A673 (cell line): ENCODE results near the gene RSU1. TPM values are rescaled to one million over a fixed set of nuclear protein-coding genes. Genes with fewer than 3 reads are reported as not detected.

Source experiments
- BruUV-seq: library from RNA; stranded (reverse); fragments of 400-500 nt; replicated peaks from 2 replicates; lab custom pipeline; 2021; lab: Mats Ljungman, UMichigan
- CTCF ChIA-PET: fragments of 300-600 bp; sonication (Branson Sonifier 250); formaldehyde crosslinking; loops from one replicate; lab custom pipeline; 2022; ENCODE audit warnings: antibody characterized with exemption; lab: Charles Lee
- POLR2A ChIA-PET: fragments of 300-600 bp; sonication (Branson Sonifier 250); formaldehyde crosslinking; loops from one replicate; lab custom pipeline; 2022; ENCODE audit warnings: antibody characterized with exemption; ENCODE audit not compliant: low non-redundant PET; lab: Charles Lee
- DNase-seq: peaks from one replicate; pipeline ENCODE4 v3.0.0-alpha.2; 2015; ENCODE audit warnings: low spot score
- H3K27ac ChIP-seq: fragments of 200-600 bp; sonication (generic); 2 replicates; pipeline ENCODE4 v1.5.1; 2016; ENCODE audit warnings: mixed run types, low read depth, mild to moderate bottlenecking, mixed read lengths, antibody characterized with exemption, low read length; ENCODE audit not compliant: poor library complexity, severe bottlenecking
- H3K27me3 ChIP-seq: fragments of 200-600 bp; sonication (generic); replicated peaks from 2 replicates; pipeline ENCODE4 v1.6.1; 2017; ENCODE audit warnings: mixed run types, low read depth, mild to moderate bottlenecking, mixed read lengths, antibody characterized with exemption, low read length; ENCODE audit not compliant: insufficient read depth, poor library complexity
- H3K36me3 ChIP-seq: fragments of 200-600 bp; sonication (generic); 2 replicates; pipeline ENCODE4 v1.6.1; 2016; ENCODE audit warnings: mixed run types, mild to moderate bottlenecking, mixed read lengths, antibody characterized with exemption, low read length; ENCODE audit not compliant: insufficient read depth, poor library complexity, severe bottlenecking
- H3K4me1 ChIP-seq: fragments of 200-600 bp; sonication (generic); 2 replicates; pipeline ENCODE4 v1.6.1; 2017; ENCODE audit warnings: mixed run types, mild to moderate bottlenecking, mixed read lengths, antibody characterized with exemption, low read length; ENCODE audit not compliant: insufficient read depth, poor library complexity, severe bottlenecking
- H3K4me3 ChIP-seq: fragments of 200-600 bp; sonication (generic); 2 replicates; pipeline ENCODE4 v1.5.1; 2016; ENCODE audit warnings: low read depth, mixed run types, mild to moderate bottlenecking, mixed read lengths, low read length; ENCODE audit not compliant: poor library complexity, severe bottlenecking
- H3K9me3 ChIP-seq: fragments of 200-600 bp; sonication (generic); 2 replicates; pipeline ENCODE4 v1.6.1; 2016; ENCODE audit warnings: mixed run types, low read depth, mild to moderate bottlenecking, mixed read lengths, antibody characterized with exemption, low read length; ENCODE audit not compliant: poor library complexity, severe bottlenecking
- CTCF ChIP-seq: fragments of 300-800, 200-600 bp; sonication (generic); conservative IDR thresholded peaks from 2 replicates; pipeline ENCODE4 v1.5.1; 2017; ENCODE audit warnings: low read depth, mild to moderate bottlenecking, antibody characterized with exemption, low read length, moderate library complexity, mixed read lengths
- EZH2 ChIP-seq: fragments of 200-600 bp; sonication (generic); IDR thresholded peaks from 2 replicates; pipeline ENCODE4 v1.6.1; 2017; ENCODE audit warnings: borderline replicate concordance, low read depth, mild to moderate bottlenecking, mixed read lengths, antibody characterized with exemption, low read length; ENCODE audit not compliant: poor library complexity, severe bottlenecking
- intact Hi-C: fragments of 100-400 bp; cut with micrococcal nuclease; formaldehyde crosslinking; loops from one replicate; pipeline ENCODE4 v1.10.0; 2022; ENCODE audit not compliant: unreplicated experiment
- total RNA-seq: library from RNA; stranded (reverse); gene quantifications from 2 replicates; pipeline ENCODE4 v1.2.3, GENCODE V29; 2021

RSU1 gene
- total RNA-seq, 1 experiment from 2014 or later, result 64.0 TPM

- H3K9me3 ChIP-seq, result no peaks in the 10 kb centered on the region
- no TSS peak for BruUV-seq
- POLR2A ChIA-PET, result no interaction called here
- H3K36me3 ChIP-seq, result no peaks in the 10 kb centered on the region
- CTCF ChIA-PET, result no interaction called here
- DNase-seq, result no peak
- intact Hi-C loops, result no loop called here
- H3K4me1 ChIP-seq, result no peaks in the 10 kb centered on the region
- no peak overlapping the region for H3K4me3 ChIP-seq
- TF ChIP-seq EZH2 (no peak), CTCF (no peak)
- no peak overlapping the region for H3K27ac ChIP-seq
- H3K27me3 ChIP-seq, result no peaks in the 10 kb centered on the region
Observed at GRCh38 chr10:16795410-16796073, 21.7 kb downstream of the RSU1 start.

- TF ChIP-seq EZH2 (no peak), CTCF (no peak)
- Histone ChIP-seq H3K27ac (no peak overlapping the region), H3K27me3 (no peaks in the 10 kb centered on the region), H3K9me3 (no peaks in the 10 kb centered on the region), H3K4me3 (no peak overlapping the region), H3K36me3 (no peaks in the 10 kb centered on the region), H3K4me1 (no peaks in the 10 kb centered on the region)
- ChIA-PET POLR2A (no interaction called here), CTCF (no interaction called here)
- intact Hi-C loops, result no loop called here
- BruUV-seq, result no TSS peak
- no peak for DNase-seq
Observed at GRCh38 chr10:16794005-16794404, 23.2 kb downstream of the RSU1 start.

GRCh38 chr10:16792675-16793074 lies 24.5 kb downstream of the RSU1 start:
- CTCF ChIA-PET, result no interaction called here

More at GRCh38 chr10:16792675-16793074, 24.5 kb downstream of the RSU1 start:
- Histone ChIP-seq H3K36me3 (no peaks in the 10 kb centered on the region), H3K27me3 (no peaks in the 10 kb centered on the region), H3K4me3 (no peak overlapping the region), H3K27ac (no peak overlapping the region), H3K9me3 (no peaks in the 10 kb centered on the region), H3K4me1 (no peaks in the 10 kb centered on the region)
- BruUV-seq, result no TSS peak
- TF ChIP-seq CTCF (no peak), EZH2 (no peak)
- POLR2A ChIA-PET, result no interaction called here
- DNase-seq, result no peak
- intact Hi-C loops, result no loop called here
